ENCODE measurements around the gene DPYD. TPM values are rescaled to one million over a fixed set of nuclear protein-coding genes. Genes with fewer than 3 reads are reported as not detected.

DPYD gene
- polyA plus RNA-seq, 1 of the 3 experiments (the other 2 are of a cell fraction) = 23.0 TPM

GRCh38 chr1:97780884-97781283, 139.9 kb downstream of the DPYD start:
- Histone ChIP-seq H3K4me2 (no peak overlapping the region), H3K79me2 (ENCODE audit: insufficient read depth) (peaks cover 49% of the 10 kb centered on the region), H4K20me1 (ENCODE audit: insufficient read depth) (no peaks in the 10 kb centered on the region; the same call in 1 of the 2 replicates), H3K27ac (ENCODE audit: low read depth in 2 of 2, low read length in 1 of 2) (no peak overlapping the region), H3K36me3 (replicated peaks in 1 of 2; ENCODE audit: control insufficient read depth in 1 of 2, insufficient read depth in 2 of 2, low read length in 1 of 2) (peaks cover 0 to 43% of the 10 kb centered on the region in 2 experiments), H2AFZ (ENCODE audit: low read depth) (no peak overlapping the region), H3K27me3 (ENCODE audit: insufficient read depth) (no peaks in the 10 kb centered on the region), H3F3A (replicated peaks; ENCODE audit: insufficient read depth) (peaks cover 5% of the 10 kb centered on the region), H3K9me2 (no peaks in the 10 kb centered on the region), H3K4me1 (ENCODE audit: control insufficient read depth in 1 of 2, insufficient read depth in 2 of 2, low read depth in 1 of 2, low read length in 1 of 2) (peaks cover 0 to 3% of the 10 kb centered on the region in 2 experiments; a peak in 2 of 4 replicates), H3K4me3 (ENCODE audit: low read depth in 2 of 2, low read length in 1 of 2) (no peak overlapping the region), H3K9me3 (no peaks in the 10 kb centered on the region), H3K9ac (no peak overlapping the region)
- POLR2A ChIA-PET = no interaction called here
- 89% methylated on average over 2 of the region's 2 CpGs for WGBS (ENCODE audit: low lambda C conversion rate)
- CTCF ChIA-PET = no interaction called here
- no peak for DNase-seq
- no peak for TF ChIP-seq SMC3 (IDR thresholded peaks at IDR 0.05; ENCODE audit: low read depth, low read length)
- TF ChIP-seq TCF12 (IDR thresholded peaks at IDR 0.05) = no peak
- no peak for TF ChIP-seq ZBTB33 (IDR thresholded peaks at IDR 0.05; ENCODE audit: borderline replicate concordance, low read depth)
- TF ChIP-seq YY1 (IDR thresholded peaks at IDR 0.05; ENCODE audit: low read depth) = no peak
- no peak for TF ChIP-seq RCOR1 (IDR thresholded peaks at IDR 0.05; ENCODE audit: low read length)
- TF ChIP-seq PBX3 (IDR thresholded peaks at IDR 0.05) = no peak
- TF ChIP-seq EP300 (IDR thresholded peaks at IDR 0.05; ENCODE audit: borderline replicate concordance in 1 of 2, low read depth in 1 of 2, low read length in 1 of 2) = no peak
- TF ChIP-seq MXI1 (IDR thresholded peaks at IDR 0.05; ENCODE audit: low read depth, low read length) = no peak

- Histone ChIP-seq H3K4me3 (ENCODE audit: low read depth in 2 of 2, low read length in 1 of 2) (no peak overlapping the region), H3K27me3 (ENCODE audit: insufficient read depth) (no peaks in the 10 kb centered on the region), H3K9me2 (no peaks in the 10 kb centered on the region), H3F3A (replicated peaks; ENCODE audit: insufficient read depth) (peaks cover 5% of the 10 kb centered on the region), H4K20me1 (ENCODE audit: insufficient read depth) (no peaks in the 10 kb centered on the region; the same call in 1 of the 2 replicates), H3K9me3 (no peaks in the 10 kb centered on the region), H2AFZ (ENCODE audit: low read depth) (no peak overlapping the region), H3K4me1 (ENCODE audit: control insufficient read depth in 1 of 2, insufficient read depth in 2 of 2, low read depth in 1 of 2, low read length in 1 of 2) (peaks cover 0 to 3% of the 10 kb centered on the region in 2 experiments; a peak in 1 of 4 replicates), H3K9ac (no peak overlapping the region), H3K27ac (ENCODE audit: low read depth in 2 of 2, low read length in 1 of 2) (no peak overlapping the region), H3K36me3 (replicated peaks in 1 of 2; ENCODE audit: control insufficient read depth in 1 of 2, insufficient read depth in 2 of 2, low read length in 1 of 2) (peaks cover 2 to 45% of the 10 kb centered on the region in 2 experiments), H3K79me2 (ENCODE audit: insufficient read depth) (peaks cover 38% of the 10 kb centered on the region), H3K4me2 (no peak overlapping the region)
- DNase-seq = peak; percentile 1
- POLR2A ChIA-PET = no interaction called here
- TF ChIP-seq CTCF (IDR thresholded peaks at IDR 0.05) (peak; percentile 22; the same call in 1 of the 2 replicates), TEAD4 (IDR thresholded peaks at IDR 0.05; ENCODE audit: borderline replicate concordance, insufficient read depth) (no peak), RAD21 (IDR thresholded peaks at IDR 0.05; ENCODE audit: low read length) (peak; percentile 64), SMC3 (IDR thresholded peaks at IDR 0.05; ENCODE audit: low read depth, low read length) (peak; percentile 22; the same call in 1 of the 2 replicates), POLR2AphosphoS5 (IDR thresholded peaks at IDR 0.05; ENCODE audit: low read depth, low read length) (no peak), MXI1 (IDR thresholded peaks at IDR 0.05; ENCODE audit: low read depth, low read length) (no peak)
- CTCF ChIA-PET = interaction anchor here (0.6 to 1.6 kb wide), 5 partner anchors 9 to 1550 kb away, joined by 3 to 5 read pairs (median 3); no protein-coding TSS in a partner anchor
Observed at GRCh38 chr1:97778718-97779117, 142.1 kb downstream of the DPYD start.
